HG03175 (cell line): ENCODE results near the gene STARD10.
A peak's percentile ranks its signal among the peaks of the same experiment; 100 is the strongest.
"Not testable (repeated sequence)": the region's sequence is repeated elsewhere in the genome, so short reads cannot be mapped to it uniquely, and the experiment has no call there.

Experiments
- ATAC-seq: cut with Tn5 transposase; IDR thresholded peaks from one replicate; pipeline ENCODE4 v1.9.1; 2021; ENCODE audit warnings: mild to moderate bottlenecking, moderate library complexity; ENCODE audit not compliant: unreplicated experiment

The STARD10 gene

DNA sequence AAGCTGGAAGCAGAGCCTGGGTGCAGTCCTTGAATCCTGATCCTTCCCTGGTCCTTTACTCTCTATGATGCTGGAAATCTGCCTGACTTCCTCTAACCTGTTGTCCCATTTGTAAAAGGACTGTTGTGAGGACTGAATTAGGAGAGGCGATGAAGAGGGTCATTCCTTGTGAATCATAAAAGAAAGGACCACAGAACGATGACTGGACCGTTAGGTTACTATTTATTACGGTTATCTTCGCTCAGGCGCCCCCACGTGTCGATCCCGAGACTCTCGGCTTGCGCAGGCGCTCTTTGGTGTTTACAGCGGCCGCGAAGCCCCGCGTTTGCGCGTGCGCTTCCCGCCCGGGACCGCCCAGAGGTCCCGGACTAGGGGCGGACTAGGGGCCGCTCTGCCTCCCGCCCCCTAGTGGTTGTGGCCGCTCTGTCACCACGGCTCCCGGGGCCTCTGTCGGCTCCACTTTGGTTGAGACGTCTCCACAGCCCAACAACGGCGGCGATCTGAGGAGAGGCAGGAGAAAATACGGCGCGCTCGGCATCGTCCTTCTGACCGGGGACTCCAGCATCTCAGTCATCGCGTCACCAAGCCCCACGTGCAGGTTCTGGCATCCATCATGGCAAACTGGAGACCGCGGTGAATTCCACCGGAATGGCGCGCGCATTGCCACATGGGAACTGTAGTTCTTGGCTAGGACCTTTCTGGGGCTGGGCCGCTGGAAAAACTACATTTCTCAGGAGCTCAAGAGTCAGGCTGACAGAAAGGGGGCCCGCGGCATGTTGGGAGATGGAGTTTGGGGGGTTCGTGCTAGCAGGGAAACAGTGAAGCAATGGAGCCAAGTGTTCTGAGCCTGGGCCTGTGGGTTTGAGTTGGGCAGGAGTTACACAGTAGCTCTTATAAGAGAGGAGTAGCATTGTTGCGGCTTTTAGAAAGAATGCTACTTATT lies at the start of gene STARD10:
TSS of gene STARD10 (minus strand) at position 623 of the 943 bp plus-strand sequence. CDS start 12,866 bp downstream, outside the sequence.
- peak; percentile 93 for ATAC-seq

- ATAC-seq: no peak
Measured at GRCh38 chr11:72842653-72843330, 48.9 kb upstream of the STARD10 start.

DNA sequence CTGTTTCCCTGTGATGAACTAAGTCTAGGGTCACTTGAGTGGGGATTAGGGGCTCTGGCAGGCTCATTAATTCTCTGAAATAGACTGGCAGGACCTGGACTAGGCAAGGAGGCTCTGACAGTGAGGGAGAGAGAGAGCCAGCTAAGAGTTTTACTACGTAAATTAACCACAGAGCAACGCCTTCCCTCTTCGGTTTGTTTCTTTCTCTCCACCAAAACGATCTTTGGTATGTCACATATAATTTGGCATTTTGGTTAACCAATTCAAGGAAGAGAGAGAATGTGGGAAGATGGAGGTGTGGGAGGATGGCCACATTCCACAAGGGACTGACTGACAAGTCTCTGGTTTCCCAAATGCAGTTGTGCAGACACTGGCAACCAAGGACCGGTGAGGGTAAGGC lies 48.3 kb upstream of the STARD10 start:
- no peak for ATAC-seq

DNA sequence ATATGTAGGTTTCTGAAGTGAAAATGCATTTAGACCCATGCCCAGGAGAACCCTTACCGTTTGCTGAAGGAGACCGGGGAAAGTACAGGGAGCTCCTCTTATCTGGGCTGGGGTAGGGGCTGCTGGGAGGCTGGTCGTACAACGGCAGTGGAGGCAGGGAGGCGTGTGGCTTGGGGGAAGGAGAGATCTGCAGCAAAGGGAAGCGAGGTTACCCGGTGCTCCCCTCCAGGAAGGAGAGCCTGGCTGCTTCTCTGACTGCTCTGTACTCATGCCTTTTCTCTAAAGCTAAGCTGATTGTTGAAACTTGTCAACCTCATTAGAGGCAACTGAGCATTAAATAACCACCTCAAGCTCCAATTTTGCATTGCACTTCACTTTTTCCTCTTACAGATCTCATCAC lies 47.5 kb upstream of the STARD10 start:
- no peak for ATAC-seq

DNA sequence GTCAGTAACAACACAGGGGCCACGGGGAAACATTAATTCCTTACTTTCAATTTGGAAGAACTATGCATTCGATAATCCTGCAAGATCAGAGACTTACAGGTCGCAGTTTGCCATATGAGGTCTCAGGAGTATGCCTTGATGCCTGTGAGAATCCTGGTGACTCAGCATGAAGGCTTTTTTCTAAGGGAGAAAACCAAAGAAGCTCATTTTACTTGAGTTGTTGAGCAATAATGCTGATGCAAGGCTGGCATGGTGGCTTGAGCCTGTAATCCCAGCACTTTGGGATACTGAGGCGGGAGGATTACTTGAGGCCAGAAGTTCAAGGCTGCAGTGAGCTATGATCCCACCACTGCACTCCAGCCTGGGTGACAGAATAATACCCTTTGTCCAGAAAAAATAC lies 46.9 kb upstream of the STARD10 start:
- no peak for ATAC-seq

DNA sequence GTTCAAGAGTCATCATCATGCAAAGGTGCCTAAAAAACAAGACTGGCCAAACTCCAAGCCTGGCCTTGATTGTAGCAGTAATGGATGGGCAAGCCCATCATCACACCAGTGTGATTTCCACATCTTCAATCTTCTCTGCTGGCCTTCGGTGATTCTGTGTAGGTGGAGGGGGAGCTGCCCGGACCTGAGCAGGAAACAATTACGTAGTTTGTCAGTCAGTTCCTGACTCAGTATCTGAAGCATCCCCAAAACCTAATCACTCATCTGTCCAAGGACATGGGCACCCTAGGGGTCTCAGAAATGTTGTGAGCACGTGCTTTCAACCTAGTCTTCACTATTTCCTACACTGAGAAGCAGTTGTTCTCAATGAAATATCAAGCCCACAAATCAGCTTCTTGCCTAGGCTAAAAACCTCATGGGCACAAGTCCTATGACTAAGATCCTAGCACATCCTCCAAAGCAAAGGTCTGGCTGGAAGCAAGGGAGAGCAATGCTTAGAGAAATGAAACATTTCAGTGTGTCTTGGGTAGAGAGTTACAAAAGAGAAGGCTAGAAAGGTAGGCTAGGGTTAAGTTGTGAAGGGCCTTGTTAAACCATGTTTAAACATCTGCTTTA lies 45.0 kb upstream of the STARD10 start:
- ATAC-seq: no peak

DNA sequence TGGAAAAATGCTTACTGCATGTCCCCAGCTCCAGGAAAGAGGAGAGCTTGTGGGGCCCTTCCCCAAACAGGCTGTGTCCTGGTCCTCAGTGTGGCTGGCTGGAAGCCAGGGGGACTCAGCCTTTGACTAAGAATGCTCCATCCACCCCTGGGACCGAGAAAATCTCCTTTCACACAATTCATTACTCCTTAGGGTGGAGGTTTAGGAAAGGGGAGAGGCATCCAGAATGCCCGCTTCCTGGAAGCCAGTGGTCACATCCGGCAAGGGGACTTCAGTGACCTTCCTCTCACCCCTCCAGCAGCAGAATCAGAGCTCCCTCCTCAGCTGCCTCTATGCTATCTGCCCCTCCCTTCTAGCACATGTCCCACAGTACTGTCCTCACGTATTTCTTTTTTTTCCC lies 42.3 kb upstream of the STARD10 start:
- no peak for ATAC-seq

GRCh38 chr11:72834905-72835304 lies 41.1 kb upstream of the STARD10 start:
- ATAC-seq: no peak

DNA sequence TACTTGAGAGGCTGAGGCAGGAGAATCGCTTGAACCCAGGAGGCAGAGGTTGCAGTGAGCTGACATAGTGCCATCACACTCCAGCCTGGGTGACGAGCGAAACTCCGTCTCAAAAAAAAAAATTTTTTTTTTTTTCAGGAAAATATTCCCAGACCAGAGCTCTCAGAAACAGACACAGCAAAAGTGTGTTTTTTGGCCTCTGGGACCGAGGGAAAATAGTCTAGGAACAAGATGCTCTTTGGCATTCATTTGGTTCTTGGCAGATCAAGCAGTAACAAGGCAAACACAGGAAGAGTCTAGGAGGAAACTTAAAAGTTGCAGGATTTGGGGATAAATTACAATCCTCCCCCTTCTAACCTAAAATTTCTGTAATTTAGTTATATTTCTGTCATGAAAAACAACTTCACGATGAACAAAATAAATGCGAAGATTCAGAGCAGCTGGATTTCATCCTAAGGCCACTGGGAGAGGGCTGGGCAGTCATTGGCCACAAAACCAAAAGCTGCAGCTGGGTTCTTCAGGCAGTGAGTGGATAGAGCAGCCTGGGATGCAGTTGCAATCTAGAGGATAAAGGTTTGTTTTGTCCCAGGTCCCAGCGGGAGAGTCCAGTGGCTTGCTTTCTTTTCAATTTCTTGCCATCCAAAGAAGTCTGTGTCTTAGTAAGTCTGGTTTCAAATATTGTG lies 40.1 kb upstream of the STARD10 start:
- no peak for ATAC-seq

DNA sequence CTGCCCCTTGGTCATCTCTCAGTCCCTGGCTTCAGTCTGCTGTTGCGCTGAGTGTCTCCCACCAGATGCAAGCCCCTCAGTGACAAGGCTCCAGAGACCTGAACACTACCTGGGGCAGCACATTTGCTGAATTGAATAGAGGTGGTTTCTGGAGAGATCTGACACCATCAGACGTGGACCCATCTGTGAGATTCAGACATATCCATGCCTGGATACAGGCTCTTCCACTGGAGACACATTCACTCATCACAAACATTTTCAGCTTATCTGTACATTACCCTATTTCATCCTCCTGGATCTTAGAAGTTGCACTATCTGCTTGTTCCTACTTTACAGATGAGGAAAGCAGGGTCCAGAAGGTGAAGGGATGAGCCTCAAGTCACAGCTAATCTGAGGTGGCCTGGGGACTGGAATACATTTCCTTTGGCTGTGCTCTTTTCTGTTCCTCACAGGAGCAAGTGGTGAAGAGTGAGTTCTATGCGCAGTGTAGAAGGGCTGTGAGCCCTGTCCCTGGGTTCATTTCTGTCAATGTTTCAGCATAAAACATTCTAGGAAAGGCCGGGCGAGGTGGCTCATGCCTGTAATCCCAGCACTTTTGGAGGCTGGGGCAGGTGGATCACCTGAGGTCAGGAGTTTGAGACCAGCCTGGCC lies 39.4 kb upstream of the STARD10 start:
- no peak for ATAC-seq

- no peak for ATAC-seq
Measured at GRCh38 chr11:72832301-72833082, 38.6 kb upstream of the STARD10 start.

DNA sequence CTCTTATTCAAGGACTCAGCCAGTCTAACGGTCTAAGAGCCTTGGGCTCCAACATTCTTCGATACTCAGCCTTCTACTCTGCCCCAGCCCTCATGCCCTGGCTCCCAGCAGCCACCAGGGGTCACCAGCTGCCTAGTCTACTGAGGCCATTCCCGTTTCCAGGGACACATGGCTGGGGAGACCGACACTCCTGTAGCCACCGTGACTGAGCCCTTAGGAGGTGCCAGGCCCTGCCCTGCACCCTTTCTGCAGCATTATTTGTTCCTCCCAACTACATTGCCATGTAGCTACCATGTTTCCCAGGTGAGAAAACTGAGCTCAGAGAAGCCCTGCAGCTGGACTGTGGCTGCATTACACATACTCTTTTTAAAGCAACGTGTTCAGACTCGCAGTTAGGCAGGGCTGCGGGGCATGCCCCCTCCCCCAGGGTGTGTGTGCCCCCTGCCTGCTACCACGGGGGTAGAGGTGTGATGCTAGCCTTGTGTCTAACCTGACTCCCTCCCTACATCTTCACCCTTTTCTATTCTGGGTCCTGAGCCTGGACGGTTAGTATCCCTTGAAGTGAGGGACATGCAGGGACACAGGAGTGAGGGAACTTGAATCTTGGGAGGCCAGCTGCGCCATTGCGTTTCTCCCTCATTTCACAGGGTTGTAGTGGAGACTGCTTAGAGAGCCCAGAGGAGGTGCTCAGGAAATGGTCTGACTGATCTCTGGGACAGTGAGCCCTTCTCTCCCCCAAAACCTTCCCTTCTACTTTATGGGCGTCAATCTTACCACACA lies 37.9 kb upstream of the STARD10 start:
- no peak for ATAC-seq

GRCh38 chr11:72829884-72830533 lies 36.2 kb upstream of the STARD10 start:
- no peak for ATAC-seq

DNA sequence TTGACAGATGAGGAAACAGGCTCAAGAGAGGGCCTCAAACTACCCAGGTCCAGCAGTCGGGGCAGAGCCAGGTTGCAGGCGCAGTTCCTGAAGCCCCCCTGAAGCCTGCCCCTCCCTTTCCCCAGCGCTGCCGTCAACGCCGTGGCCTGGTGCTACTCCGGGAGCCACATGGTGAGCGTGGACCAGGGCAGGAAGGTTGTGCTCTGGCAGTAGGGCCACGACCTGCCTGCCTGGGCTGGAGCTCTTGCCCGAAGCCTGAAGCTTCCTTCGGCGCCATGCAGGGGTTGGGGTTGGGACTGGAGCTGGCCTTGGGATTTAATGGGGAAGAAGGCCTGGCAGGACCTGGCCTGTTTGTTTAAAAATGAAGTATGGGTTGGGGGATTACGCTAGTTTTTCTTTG lies 35.3 kb upstream of the STARD10 start:
- no peak for ATAC-seq

DNA sequence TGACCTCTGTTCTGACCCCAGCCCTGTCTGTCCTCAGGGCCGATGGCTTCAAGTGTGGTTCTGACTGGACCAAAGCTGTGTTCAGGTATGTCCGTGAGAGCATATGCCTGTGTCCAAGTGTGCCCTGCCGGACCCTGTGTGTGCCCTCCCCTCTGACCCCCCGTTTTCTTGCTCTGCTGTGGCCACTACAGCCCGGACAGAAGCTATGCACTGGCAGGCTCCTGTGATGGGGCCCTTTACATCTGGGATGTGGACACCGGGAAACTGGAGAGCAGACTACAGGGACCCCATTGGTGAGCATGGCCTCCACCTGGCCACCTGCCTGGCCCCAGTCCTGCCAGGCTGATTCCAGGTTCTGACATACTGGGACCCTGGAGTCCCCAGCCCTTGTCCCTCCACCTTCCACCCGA lies 34.9 kb upstream of the STARD10 start:
- ATAC-seq: no peak

- ATAC-seq: no peak
Measured at GRCh38 chr11:72828081-72828567, 34.3 kb upstream of the STARD10 start.

- ATAC-seq: not testable (repeated sequence)
Measured at GRCh38 chr11:72827656-72828055, 33.8 kb upstream of the STARD10 start.

GRCh38 chr11:72826942-72827480 lies 33.2 kb upstream of the STARD10 start:
- ATAC-seq: no peak
